ENCODE results near the gene DPH1.

DPH1 gene

GRCh38 chr17:1999557-2000251, 30.2 kb upstream of the DPH1 start:
- Histone ChIP-seq H3K36me3 (ENCODE audit: low read depth) (no peaks in the 10 kb centered on the region), H3K4me3 (ENCODE audit: severe bottlenecking) (no peak overlapping the region), H3K9me3 (ENCODE audit: severe bottlenecking) (no peaks in the 10 kb centered on the region), H3K4me1 (ENCODE audit: insufficient read depth, poor library complexity, severe bottlenecking) (no peaks in the 10 kb centered on the region), H3K27ac (ENCODE audit: poor library complexity, severe bottlenecking) (no peak overlapping the region), H3K27me3 (ENCODE audit: insufficient read depth, poor library complexity, severe bottlenecking) (no peaks in the 10 kb centered on the region)
- ATAC-seq (ENCODE audit: low read depth), result peak; percentile 64
- no peak for DNase-seq (ENCODE audit: low spot score)
- no peak for TF ChIP-seq CTCF (IDR thresholded peaks at IDR 0.05; ENCODE audit: poor library complexity, severe bottlenecking)

GRCh38 chr17:2002767-2003329, 27.1 kb upstream of the DPH1 start:
- H3K36me3 ChIP-seq (ENCODE audit: low read depth), result no peaks in the 10 kb centered on the region
- H3K27ac ChIP-seq (ENCODE audit: poor library complexity, severe bottlenecking), result no peak overlapping the region
- H3K4me1 ChIP-seq (ENCODE audit: insufficient read depth, poor library complexity, severe bottlenecking), result no peaks in the 10 kb centered on the region
- no peaks in the 10 kb centered on the region for H3K27me3 ChIP-seq (ENCODE audit: insufficient read depth, poor library complexity, severe bottlenecking)
- H3K9me3 ChIP-seq (ENCODE audit: severe bottlenecking), result no peaks in the 10 kb centered on the region
- ATAC-seq (ENCODE audit: low read depth) (no peak), DNase-seq (ENCODE audit: low spot score) (no peak)
- TF ChIP-seq CTCF (IDR thresholded peaks at IDR 0.05; ENCODE audit: poor library complexity, severe bottlenecking), result no peak
- no peak overlapping the region for H3K4me3 ChIP-seq (ENCODE audit: severe bottlenecking)

- ATAC-seq (ENCODE audit: low read depth) (no peak), DNase-seq (ENCODE audit: low spot score) (no peak)
- Histone ChIP-seq H3K9me3 (ENCODE audit: severe bottlenecking) (no peaks in the 10 kb centered on the region), H3K4me3 (ENCODE audit: severe bottlenecking) (no peak overlapping the region), H3K27me3 (ENCODE audit: insufficient read depth, poor library complexity, severe bottlenecking) (no peaks in the 10 kb centered on the region), H3K27ac (ENCODE audit: poor library complexity, severe bottlenecking) (no peak overlapping the region), H3K4me1 (ENCODE audit: insufficient read depth, poor library complexity, severe bottlenecking) (no peaks in the 10 kb centered on the region), H3K36me3 (ENCODE audit: low read depth) (no peaks in the 10 kb centered on the region)
- no peak for TF ChIP-seq CTCF (IDR thresholded peaks at IDR 0.05; ENCODE audit: poor library complexity, severe bottlenecking)
Measured at GRCh38 chr17:2003525-2003924, 26.4 kb upstream of the DPH1 start.

GRCh38 chr17:2004435-2004952, 25.5 kb upstream of the DPH1 start:
- no peaks in the 10 kb centered on the region for H3K27me3 ChIP-seq (ENCODE audit: insufficient read depth, poor library complexity, severe bottlenecking)
- no peak overlapping the region for H3K4me3 ChIP-seq (ENCODE audit: severe bottlenecking)
- no peak overlapping the region for H3K27ac ChIP-seq (ENCODE audit: poor library complexity, severe bottlenecking)
- TF ChIP-seq CTCF (IDR thresholded peaks at IDR 0.05; ENCODE audit: poor library complexity, severe bottlenecking), result no peak
- no peaks in the 10 kb centered on the region for H3K9me3 ChIP-seq (ENCODE audit: severe bottlenecking)
- no peak for ATAC-seq (ENCODE audit: low read depth)
- no peaks in the 10 kb centered on the region for H3K36me3 ChIP-seq (ENCODE audit: low read depth)
- no peaks in the 10 kb centered on the region for H3K4me1 ChIP-seq (ENCODE audit: insufficient read depth, poor library complexity, severe bottlenecking)
- DNase-seq (ENCODE audit: low spot score), result no peak

Measured in RWPE2 (cell line).